ENCODE data around the gene SPTBN5. TPM values are rescaled to one million over a fixed set of nuclear protein-coding genes. Genes with fewer than 3 reads are reported as not detected.

SPTBN5 gene
- total RNA-seq, 1 donor from 2014 or later = 0.32 TPM

- no peak overlapping the region for H3K4me3 Mint-ChIP-seq (ENCODE audit: unreplicated experiment)
- H3K27ac Mint-ChIP-seq (ENCODE audit: unreplicated experiment) = no peak overlapping the region
- peaks cover 7% of the 10 kb centered on the region for H3K27me3 Mint-ChIP-seq (ENCODE audit: unreplicated experiment)
- no peak for TF ChIP-seq CTCF (IDR thresholded peaks at IDR 0.05; ENCODE audit: partially characterized antibody, unreplicated experiment)
- no peaks in the 10 kb centered on the region for H3K9me3 Mint-ChIP-seq (ENCODE audit: unreplicated experiment)
- H3K4me1 Mint-ChIP-seq (ENCODE audit: low read depth, unreplicated experiment) = peaks cover 1% of the 10 kb centered on the region
- no peak for DNase-seq
- no peaks in the 10 kb centered on the region for H3K36me3 Mint-ChIP-seq (ENCODE audit: unreplicated experiment)
Observed at GRCh38 chr15:41891226-41891625, 2.6 kb downstream of the SPTBN5 start.

DNA sequence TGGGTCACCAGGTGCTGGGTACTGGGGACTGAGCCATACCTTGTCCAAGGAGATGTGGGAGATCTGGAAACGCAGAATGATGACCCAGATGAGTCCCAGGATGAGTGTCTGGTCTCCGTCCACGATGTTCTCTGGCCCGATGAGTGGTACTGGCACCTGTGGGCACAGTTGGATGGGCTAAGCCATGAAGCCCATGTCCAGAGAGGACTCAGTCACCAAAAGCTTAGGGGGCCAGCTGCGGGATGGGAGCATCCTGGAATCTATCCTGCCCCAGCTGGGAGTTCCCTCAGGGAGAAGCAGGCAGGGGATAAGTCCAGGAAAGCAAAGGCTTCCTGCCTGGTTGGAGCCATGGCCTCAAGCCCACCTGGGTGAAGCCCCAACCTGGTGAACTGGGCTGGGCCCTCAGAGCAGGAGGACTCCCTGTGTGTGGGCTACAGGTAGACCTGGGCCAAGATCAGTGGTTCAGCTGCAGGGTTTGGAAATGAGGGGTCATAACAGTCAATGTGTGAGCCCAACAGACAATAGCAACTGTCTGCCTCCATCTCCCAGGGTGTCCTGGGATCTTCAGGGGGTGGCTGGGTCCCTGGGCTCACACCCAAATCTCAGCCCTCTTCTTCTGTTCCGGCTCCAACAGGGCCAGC is 3.7 kb downstream of the SPTBN5 start:
- Mint-ChIP-seq H3K4me3 (ENCODE audit: unreplicated experiment) (no peak overlapping the region), H3K27me3 (ENCODE audit: unreplicated experiment) (peaks cover 4% of the 10 kb centered on the region), H3K27ac (ENCODE audit: unreplicated experiment) (no peak overlapping the region), H3K36me3 (ENCODE audit: unreplicated experiment) (no peaks in the 10 kb centered on the region), H3K9me3 (ENCODE audit: unreplicated experiment) (no peaks in the 10 kb centered on the region), H3K4me1 (ENCODE audit: low read depth, unreplicated experiment) (peaks cover under 1% of the 10 kb centered on the region)
- no peak for TF ChIP-seq CTCF (IDR thresholded peaks at IDR 0.05; ENCODE audit: partially characterized antibody, unreplicated experiment)
- no peak for DNase-seq

DNA sequence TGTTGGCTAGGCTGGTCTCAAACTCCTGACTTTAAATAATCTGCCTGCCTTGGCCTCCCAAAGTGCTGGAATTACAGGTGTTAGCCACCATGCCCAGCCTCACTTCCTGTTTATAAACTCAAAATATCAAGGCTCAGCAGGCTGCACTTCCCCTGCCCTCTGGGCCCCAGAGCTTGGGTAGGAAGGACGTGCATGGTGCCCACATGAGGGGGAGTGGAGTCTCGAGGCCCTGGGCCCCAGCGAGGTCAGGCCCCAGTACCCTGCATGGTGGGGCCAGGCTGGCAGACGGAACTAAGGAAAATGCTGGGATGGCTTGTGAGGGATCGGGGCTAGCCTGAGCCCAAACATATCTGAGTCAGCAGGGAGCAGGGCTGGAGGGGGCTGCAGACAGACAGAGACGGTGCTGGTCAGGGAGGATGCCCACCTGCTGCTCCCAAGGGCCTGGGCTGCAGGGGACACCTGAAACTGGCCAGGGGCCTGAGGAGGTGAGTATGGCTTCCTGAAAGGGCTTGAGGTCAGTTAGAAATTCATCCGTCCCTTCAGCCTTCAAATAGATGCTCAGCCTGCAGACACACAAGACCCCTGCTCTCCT is 5.1 kb downstream of the SPTBN5 start:
- Mint-ChIP-seq H3K27me3 (ENCODE audit: unreplicated experiment) (peaks cover 5% of the 10 kb centered on the region), H3K4me1 (ENCODE audit: low read depth, unreplicated experiment) (no peaks in the 10 kb centered on the region), H3K27ac (ENCODE audit: unreplicated experiment) (no peak overlapping the region), H3K36me3 (ENCODE audit: unreplicated experiment) (peaks cover 6% of the 10 kb centered on the region), H3K9me3 (ENCODE audit: unreplicated experiment) (peaks cover 2% of the 10 kb centered on the region), H3K4me3 (ENCODE audit: unreplicated experiment) (no peak overlapping the region)
- no peak for TF ChIP-seq CTCF (IDR thresholded peaks at IDR 0.05; ENCODE audit: partially characterized antibody, unreplicated experiment)
- no peak for DNase-seq

GRCh38 chr15:41887893-41888292 is 6.0 kb downstream of the SPTBN5 start:
- Mint-ChIP-seq H3K4me1 (ENCODE audit: low read depth, unreplicated experiment) (no peaks in the 10 kb centered on the region), H3K27ac (ENCODE audit: unreplicated experiment) (no peak overlapping the region), H3K9me3 (ENCODE audit: unreplicated experiment) (peaks cover 2% of the 10 kb centered on the region), H3K27me3 (ENCODE audit: unreplicated experiment) (peaks cover 5% of the 10 kb centered on the region), H3K36me3 (ENCODE audit: unreplicated experiment) (peaks cover 6% of the 10 kb centered on the region), H3K4me3 (ENCODE audit: unreplicated experiment) (no peak overlapping the region)
- DNase-seq = no peak
- TF ChIP-seq CTCF (IDR thresholded peaks at IDR 0.05; ENCODE audit: partially characterized antibody, unreplicated experiment) = no peak

- no peaks in the 10 kb centered on the region for H3K4me1 Mint-ChIP-seq (ENCODE audit: low read depth, unreplicated experiment)
- TF ChIP-seq CTCF (IDR thresholded peaks at IDR 0.05; ENCODE audit: partially characterized antibody, unreplicated experiment) = no peak
- peaks cover 4% of the 10 kb centered on the region for H3K9me3 Mint-ChIP-seq (ENCODE audit: unreplicated experiment)
- H3K36me3 Mint-ChIP-seq (ENCODE audit: unreplicated experiment) = peaks cover 6% of the 10 kb centered on the region
- H3K4me3 Mint-ChIP-seq (ENCODE audit: unreplicated experiment) = no peak overlapping the region
- peaks cover 5% of the 10 kb centered on the region for H3K27me3 Mint-ChIP-seq (ENCODE audit: unreplicated experiment)
- DNase-seq = no peak
- H3K27ac Mint-ChIP-seq (ENCODE audit: unreplicated experiment) = no peak overlapping the region
Observed at GRCh38 chr15:41887161-41887560, 6.7 kb downstream of the SPTBN5 start.
